Esophagus muscularis mucosa (tissue), 4 donors: ENCODE results near the gene JDP2.

Experiments
- EP300 ChIP-seq: sonication (generic); formaldehyde crosslinking; IDR thresholded peaks from one replicate; pipeline ENCODE4 v1.6.1; 2017; ENCODE audit warnings: antibody characterized with exemption
- POLR2A ChIP-seq: fragments of 450-650 bp; IDR thresholded peaks from one replicate; pipeline ENCODE4 v1.6.1; 2017; ENCODE audit warnings: antibody characterized with exemption, moderate library complexity, mild to moderate bottlenecking, low read depth
- POLR2AphosphoS5 ChIP-seq, 2 donors: sonication (generic); formaldehyde crosslinking; IDR thresholded peaks; one replicate each; pipeline ENCODE4 v1.6.1; 2017; ENCODE audit warnings: antibody characterized with exemption in 2 of 2
- TF ChIP-seq, protein P1 (sequence below), 3 experiments: fragments of 200-600 bp in 2 of 3; fragments of 450-650 bp in 1 of 3; sonication (generic) in 2 of 3; IDR thresholded peaks; one replicate each; pipeline ENCODE4 v1.5.1; 2017 to 2019; ENCODE audit warnings: antibody characterized with exemption in 3 of 3, mild to moderate bottlenecking in 2 of 3, moderate library complexity in 1 of 3

DNA sequence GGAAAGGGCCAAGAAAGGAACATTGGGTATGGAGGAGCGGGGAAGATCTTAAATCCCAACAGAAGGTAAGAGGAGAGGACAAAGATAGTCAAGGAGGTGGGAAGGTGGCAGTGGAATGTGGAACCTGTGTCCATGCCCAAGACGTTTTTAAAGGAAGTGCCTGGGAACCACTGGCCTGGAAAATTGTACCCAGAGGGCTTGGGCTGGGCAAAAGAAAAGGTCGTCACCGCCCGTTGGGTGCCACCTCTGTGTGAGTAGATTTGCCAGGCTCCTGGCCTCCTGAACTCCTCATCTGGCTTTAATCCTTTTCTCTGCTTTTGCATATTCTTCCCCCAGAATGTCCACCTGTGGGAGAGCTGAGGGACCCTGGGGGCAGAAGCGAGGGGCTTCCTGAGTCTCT lies 32.6 kb downstream of the JDP2 start:
- TF ChIP-seq, protein P1, sequence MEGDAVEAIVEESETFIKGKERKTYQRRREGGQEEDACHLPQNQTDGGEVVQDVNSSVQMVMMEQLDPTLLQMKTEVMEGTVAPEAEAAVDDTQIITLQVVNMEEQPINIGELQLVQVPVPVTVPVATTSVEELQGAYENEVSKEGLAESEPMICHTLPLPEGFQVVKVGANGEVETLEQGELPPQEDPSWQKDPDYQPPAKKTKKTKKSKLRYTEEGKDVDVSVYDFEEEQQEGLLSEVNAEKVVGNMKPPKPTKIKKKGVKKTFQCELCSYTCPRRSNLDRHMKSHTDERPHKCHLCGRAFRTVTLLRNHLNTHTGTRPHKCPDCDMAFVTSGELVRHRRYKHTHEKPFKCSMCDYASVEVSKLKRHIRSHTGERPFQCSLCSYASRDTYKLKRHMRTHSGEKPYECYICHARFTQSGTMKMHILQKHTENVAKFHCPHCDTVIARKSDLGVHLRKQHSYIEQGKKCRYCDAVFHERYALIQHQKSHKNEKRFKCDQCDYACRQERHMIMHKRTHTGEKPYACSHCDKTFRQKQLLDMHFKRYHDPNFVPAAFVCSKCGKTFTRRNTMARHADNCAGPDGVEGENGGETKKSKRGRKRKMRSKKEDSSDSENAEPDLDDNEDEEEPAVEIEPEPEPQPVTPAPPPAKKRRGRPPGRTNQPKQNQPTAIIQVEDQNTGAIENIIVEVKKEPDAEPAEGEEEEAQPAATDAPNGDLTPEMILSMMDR (IDR thresholded peaks at IDR 0.05): no peak
- TF ChIP-seq POLR2A (no peak), POLR2AphosphoS5 (IDR thresholded peaks at IDR 0.05) (no peak), EP300 (no peak)
